Lung (tissue), 12 donors: Measurements from ENCODE around the gene PRKG1. TPM values are rescaled to one million over a fixed set of nuclear protein-coding genes. Genes with fewer than 3 reads are reported as not detected.

ENCODE experiments used
- ATAC-seq: fragments of 200-7000 bp; cut with Tn5 transposase; one replicate; pipeline ENCODE4 v1.9.1; 2020; ENCODE audit warnings: moderate number of reproducible peaks; ENCODE audit not compliant: insufficient read depth, low FRiP score
- DNase-seq, 3 donors: peaks; one replicate each; pipeline ENCODE4 v3.0.0-alpha.2; 2013 to 2017
- H3K27ac ChIP-seq, 2 donors: one replicate each; pipeline ENCODE4 v1.5.1; 2013; ENCODE audit warnings: mild to moderate bottlenecking in 2 of 2, moderate library complexity in 2 of 2, control low read depth in 1 of 2, inconsistent platforms in 1 of 2, low read depth in 1 of 2, low read length in 1 of 2
- H3K27me3 ChIP-seq, 3 donors: one replicate each; pipeline ENCODE4 v1.5.1; 2013; ENCODE audit warnings: low read length in 2 of 3; ENCODE audit not compliant: control insufficient read depth in 3 of 3, insufficient read depth in 3 of 3
- H3K36me3 ChIP-seq, 4 donors: one replicate each; pipeline ENCODE4 v1.5.1; 2013; ENCODE audit warnings: low read length in 4 of 4, mild to moderate bottlenecking in 1 of 4, moderate library complexity in 1 of 4; ENCODE audit not compliant: control insufficient read depth in 4 of 4, insufficient read depth in 4 of 4
- H3K4me1 ChIP-seq, 5 donors: one replicate each; pipeline ENCODE4 v1.5.1; 2013; ENCODE audit warnings: low read length in 5 of 5, mild to moderate bottlenecking in 2 of 5, moderate library complexity in 1 of 5; ENCODE audit not compliant: control insufficient read depth in 5 of 5, insufficient read depth in 5 of 5
- H3K4me3 ChIP-seq: one replicate; pipeline ENCODE4 v1.5.1; 2013; ENCODE audit warnings: mild to moderate bottlenecking, control low read depth, moderate library complexity
- H3K9ac ChIP-seq, 2 donors: one replicate each; pipeline ENCODE4 v1.5.1; 2013; ENCODE audit warnings: low read length in 2 of 2, control low read depth in 1 of 2; ENCODE audit not compliant: insufficient read depth in 1 of 2
- H3K9me3 ChIP-seq, 4 donors: one replicate each; pipeline ENCODE4 v1.5.1; 2013; ENCODE audit warnings: low read length in 3 of 4, mild to moderate bottlenecking in 1 of 4, moderate library complexity in 1 of 4; ENCODE audit not compliant: control insufficient read depth in 4 of 4, insufficient read depth in 3 of 4
- WGBS, 2 donors: extraction: QIAGEN DNeasy Blood & Tissue Kit; methylation state at CpG; one replicate each; pipeline ENCODE4 v1.1.7; 2013; 5-methylcytosine and 5-hydroxymethylcytosine counted together
- polyA plus RNA-seq, 2 donors: library from polyadenylated mRNA; stranded (reverse); fragments of 200-250 nt; gene quantifications; one replicate each; pipeline ENCODE4 v1.2.1, GENCODE V29; 2013
- total RNA-seq, 2 donors: library from RNA; depleted of rRNA in 1 of 2; stranded (reverse); fragments of >200 nt in 1 of 2; gene quantifications; one replicate each; pipeline ENCODE4 v1.2.1, GENCODE V29; 2014 to 2021
- TF ChIP-seq, protein P1 (sequence below): IDR thresholded peaks from 2 replicates; pipeline ENCODE4 v1.5.1; 2012; ENCODE audit warnings: mild to moderate bottlenecking; ENCODE audit errors: control extremely low read depth, extremely low read depth
- donor health status: control.
- donor health status: control.
- donor health status: Bipolar disorder and iron deficiency.
- donor health status: healthy.
- donor health status: DM: yes; HTN: yes; CAD: no.

PRKG1 gene
- total and polyA plus RNA-seq, 4 donors, result 2.1 to 50.8 (median 15.1) TPM

DNA sequence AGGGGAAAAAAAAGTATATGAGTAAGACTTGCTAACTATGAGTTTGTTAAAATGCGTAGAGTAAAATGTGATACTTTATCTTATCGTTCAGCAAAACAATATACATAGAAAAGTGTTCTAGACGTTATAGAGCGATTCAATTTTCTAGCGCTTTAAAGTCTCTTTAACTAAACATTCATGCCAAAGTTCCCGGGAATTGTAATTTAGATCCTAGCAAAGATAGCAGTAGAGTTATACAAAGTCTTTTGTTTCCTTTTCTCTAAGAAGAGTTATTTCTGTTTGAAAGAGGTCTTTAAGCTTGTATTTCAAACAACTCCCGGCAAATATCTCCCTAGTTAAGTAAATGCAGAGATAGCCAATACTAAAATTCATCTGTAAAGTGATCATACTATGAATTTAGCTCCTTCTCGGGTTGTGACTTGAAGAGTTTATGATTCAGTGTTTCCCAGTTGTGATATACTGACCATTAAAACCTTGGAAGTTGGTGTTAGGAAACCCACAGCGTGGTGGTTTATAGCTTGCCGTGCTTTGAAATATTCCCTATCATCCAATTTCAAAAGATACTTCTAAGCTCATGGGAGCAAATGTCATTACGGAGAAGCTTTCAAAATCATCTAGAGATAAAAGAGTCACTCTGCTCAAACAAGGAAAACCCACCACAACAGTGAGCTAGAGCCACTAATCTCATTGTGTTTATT is 453.4 kb downstream of the PRKG1 start:
- Histone ChIP-seq H3K27ac (no peak overlapping the region), H3K9ac (peak overlapping the region in 1 of 2 donors; percentile 48), H3K9me3 (no peaks in the 10 kb centered on the region), H3K4me3 (no peak overlapping the region), H3K36me3 (no peaks in the 10 kb centered on the region), H3K27me3 (no peaks in the 10 kb centered on the region), H3K4me1 (peaks cover 0 to 22% (median 4%) of the 10 kb centered on the region in 5 donors)
- WGBS, 2 donors, result 47 to 72% methylated on average over 11 of the region's 11 CpGs
- TF ChIP-seq, protein P1, sequence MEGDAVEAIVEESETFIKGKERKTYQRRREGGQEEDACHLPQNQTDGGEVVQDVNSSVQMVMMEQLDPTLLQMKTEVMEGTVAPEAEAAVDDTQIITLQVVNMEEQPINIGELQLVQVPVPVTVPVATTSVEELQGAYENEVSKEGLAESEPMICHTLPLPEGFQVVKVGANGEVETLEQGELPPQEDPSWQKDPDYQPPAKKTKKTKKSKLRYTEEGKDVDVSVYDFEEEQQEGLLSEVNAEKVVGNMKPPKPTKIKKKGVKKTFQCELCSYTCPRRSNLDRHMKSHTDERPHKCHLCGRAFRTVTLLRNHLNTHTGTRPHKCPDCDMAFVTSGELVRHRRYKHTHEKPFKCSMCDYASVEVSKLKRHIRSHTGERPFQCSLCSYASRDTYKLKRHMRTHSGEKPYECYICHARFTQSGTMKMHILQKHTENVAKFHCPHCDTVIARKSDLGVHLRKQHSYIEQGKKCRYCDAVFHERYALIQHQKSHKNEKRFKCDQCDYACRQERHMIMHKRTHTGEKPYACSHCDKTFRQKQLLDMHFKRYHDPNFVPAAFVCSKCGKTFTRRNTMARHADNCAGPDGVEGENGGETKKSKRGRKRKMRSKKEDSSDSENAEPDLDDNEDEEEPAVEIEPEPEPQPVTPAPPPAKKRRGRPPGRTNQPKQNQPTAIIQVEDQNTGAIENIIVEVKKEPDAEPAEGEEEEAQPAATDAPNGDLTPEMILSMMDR, result no peak
- ATAC-seq (no peak), DNase-seq (peak in 2 of 3 donors; percentile 48 to 56)

DNA sequence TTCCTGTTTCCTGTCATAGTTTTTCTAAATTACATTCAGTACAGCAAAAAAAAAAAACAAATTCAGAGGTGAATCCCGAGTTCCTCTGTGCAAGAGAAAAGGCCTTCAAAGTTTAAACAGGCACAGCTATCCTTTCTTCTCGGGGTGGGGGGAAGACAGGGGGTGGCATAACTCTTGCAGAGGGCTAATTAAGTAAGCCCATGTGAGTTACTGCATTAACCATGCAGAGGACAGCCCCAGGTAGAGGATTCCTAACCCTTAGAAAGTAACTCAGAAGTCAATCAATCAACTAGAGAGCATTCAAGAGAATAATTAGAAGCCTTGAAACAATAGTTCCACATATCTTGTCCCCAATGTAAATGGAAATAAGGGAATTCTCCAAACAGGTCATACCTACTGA is 454.2 kb downstream of the PRKG1 start:
- DNase-seq, result no peak
- Histone ChIP-seq H3K4me3 (no peak overlapping the region), H3K27me3 (no peaks in the 10 kb centered on the region), H3K9ac (no peak overlapping the region), H3K9me3 (no peaks in the 10 kb centered on the region), H3K36me3 (no peaks in the 10 kb centered on the region), H3K4me1 (peaks cover 0 to 22% (median 4%) of the 10 kb centered on the region in 5 donors), H3K27ac (no peak overlapping the region)
- WGBS, 2 donors, result 6 to 26% methylated on average over 2 of the region's 2 CpGs
- TF ChIP-seq, protein P1, result no peak
- no peak for ATAC-seq

GRCh38 chr10:51530541-51530940 is 456.3 kb downstream of the PRKG1 start:
- peaks cover 0 to 22% (median 4%) of the 10 kb centered on the region in 5 donors for H3K4me1 ChIP-seq
- no peak overlapping the region for H3K4me3 ChIP-seq
- no peak overlapping the region for H3K9ac ChIP-seq
- TF ChIP-seq, protein P1, result no peak
- DNase-seq, result no peak
- H3K27ac ChIP-seq, result no peak overlapping the region
- WGBS, 2 donors, result 71 to 73% methylated on average over 4 of the region's 4 CpGs
- no peaks in the 10 kb centered on the region for H3K36me3 ChIP-seq
- no peaks in the 10 kb centered on the region for H3K27me3 ChIP-seq
- ATAC-seq, result no peak
- H3K9me3 ChIP-seq, result no peaks in the 10 kb centered on the region
